T-helper 22 cell (primary cell): ENCODE results near the gene DBR1.

Experiments
- DNase-seq: peaks from one replicate; pipeline ENCODE4 v3.0.0-alpha.2; 2020; ENCODE audit warnings: low read depth

DBR1 gene, protein sequence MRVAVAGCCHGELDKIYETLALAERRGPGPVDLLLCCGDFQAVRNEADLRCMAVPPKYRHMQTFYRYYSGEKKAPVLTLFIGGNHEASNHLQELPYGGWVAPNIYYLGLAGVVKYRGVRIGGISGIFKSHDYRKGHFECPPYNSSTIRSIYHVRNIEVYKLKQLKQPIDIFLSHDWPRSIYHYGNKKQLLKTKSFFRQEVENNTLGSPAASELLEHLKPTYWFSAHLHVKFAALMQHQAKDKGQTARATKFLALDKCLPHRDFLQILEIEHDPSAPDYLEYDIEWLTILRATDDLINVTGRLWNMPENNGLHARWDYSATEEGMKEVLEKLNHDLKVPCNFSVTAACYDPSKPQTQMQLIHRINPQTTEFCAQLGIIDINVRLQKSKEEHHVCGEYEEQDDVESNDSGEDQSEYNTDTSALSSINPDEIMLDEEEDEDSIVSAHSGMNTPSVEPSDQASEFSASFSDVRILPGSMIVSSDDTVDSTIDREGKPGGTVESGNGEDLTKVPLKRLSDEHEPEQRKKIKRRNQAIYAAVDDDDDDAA

GRCh38 chr3:138174421-138175131 is at the start of gene DBR1:
Gene DBR1, minus strand, starts transcription at chr3:138174921. Its CDS starts 126 bp downstream, at chr3:138174795.
- peak; percentile 58 for DNase-seq

- DNase-seq, result no peak
Measured at GRCh38 chr3:138222942-138223287, 48.2 kb upstream of the DBR1 start.

GRCh38 chr3:138222131-138222941 is 47.6 kb upstream of the DBR1 start:
- DNase-seq, result no peak

DNA sequence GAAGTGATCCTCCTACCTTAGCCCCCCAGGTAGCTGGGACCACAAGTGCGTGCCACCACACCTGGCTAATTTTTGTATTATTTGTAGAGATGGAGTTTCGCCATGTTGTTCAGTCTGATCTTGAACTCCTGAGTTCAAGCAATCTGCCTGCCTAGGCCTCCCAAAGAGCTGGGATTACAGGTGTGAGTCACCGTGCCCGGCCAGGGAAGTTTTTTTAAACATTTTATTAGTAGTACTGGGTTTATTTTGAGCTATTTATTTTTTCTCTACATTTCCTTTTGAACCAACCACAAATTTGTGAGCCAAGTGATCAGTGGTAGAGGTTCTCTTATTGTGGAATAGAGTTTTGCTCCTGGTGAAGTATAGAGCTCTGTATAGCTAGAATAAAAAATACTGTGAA is 46.1 kb upstream of the DBR1 start:
- DNase-seq, result no peak

GRCh38 chr3:138220242-138220641 is 45.5 kb upstream of the DBR1 start:
- no peak for DNase-seq

DNA sequence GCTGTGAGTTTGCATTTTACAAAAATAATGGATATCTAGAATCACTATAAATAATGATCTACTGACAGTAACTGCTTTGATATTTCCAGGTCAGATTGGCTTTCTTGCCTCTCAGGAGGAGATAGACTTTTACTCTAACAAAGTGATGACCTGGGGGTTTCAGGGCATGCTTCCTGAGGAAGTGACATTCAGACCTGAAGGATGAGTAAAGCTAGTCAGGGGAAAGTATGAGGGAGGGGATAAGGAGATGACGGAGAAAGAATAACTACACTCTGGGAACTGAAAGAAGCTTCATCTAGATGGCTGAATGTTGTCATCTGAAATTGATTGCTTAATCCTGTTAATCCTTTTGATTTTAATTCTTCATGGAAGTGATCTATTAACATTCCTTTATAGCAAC is 44.5 kb upstream of the DBR1 start:
- no peak for DNase-seq

GRCh38 chr3:138213398-138214085 is 38.8 kb upstream of the DBR1 start:
- DNase-seq, result no peak

DNA sequence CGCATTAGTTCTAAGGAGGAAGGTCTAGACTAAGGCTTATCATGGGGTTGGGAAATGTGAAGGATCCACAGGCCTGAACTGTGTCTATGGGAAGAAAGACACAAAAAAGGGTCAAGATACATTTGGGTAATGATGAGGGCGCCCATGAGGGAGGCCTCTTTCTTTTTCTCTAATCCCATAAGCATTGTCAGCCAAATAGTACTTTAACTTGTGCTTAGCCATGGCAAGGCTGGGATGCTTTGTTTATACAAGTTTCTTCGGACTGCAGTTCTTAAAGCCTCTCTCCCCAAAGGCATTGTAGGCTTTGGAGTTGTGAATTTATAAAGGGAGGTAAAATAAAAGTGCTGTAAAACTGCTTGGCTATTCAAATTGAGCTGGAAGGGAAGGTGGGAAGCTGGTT is 35.8 kb upstream of the DBR1 start:
- no peak for DNase-seq

GRCh38 chr3:138206196-138206595 is 31.5 kb upstream of the DBR1 start:
- no peak for DNase-seq

DNA sequence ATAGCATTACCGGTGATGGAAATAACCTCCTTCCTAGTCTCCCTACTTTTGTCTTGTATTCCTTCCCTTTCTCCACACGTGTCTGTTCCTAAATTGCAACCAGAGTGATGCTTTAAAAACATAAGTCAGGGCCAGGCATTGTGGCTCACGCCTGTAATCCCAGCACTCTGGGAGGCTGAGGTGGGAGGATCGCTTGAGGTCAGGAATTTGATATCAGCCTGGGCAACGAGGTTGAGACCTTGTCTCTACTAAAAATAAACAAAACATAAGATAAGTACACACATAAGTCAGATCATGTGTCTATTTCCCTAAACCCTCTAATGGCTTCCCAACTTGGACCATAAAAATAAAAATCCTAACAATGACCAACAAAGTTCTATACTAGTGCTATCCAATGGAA is 30.8 kb upstream of the DBR1 start:
- DNase-seq, result no peak

- DNase-seq, result no peak
Measured at GRCh38 chr3:138203938-138204337, 29.2 kb upstream of the DBR1 start.

GRCh38 chr3:138202945-138203701 is 28.4 kb upstream of the DBR1 start:
- DNase-seq, result no peak

GRCh38 chr3:138200424-138200823 is 25.7 kb upstream of the DBR1 start:
- no peak for DNase-seq

DNA sequence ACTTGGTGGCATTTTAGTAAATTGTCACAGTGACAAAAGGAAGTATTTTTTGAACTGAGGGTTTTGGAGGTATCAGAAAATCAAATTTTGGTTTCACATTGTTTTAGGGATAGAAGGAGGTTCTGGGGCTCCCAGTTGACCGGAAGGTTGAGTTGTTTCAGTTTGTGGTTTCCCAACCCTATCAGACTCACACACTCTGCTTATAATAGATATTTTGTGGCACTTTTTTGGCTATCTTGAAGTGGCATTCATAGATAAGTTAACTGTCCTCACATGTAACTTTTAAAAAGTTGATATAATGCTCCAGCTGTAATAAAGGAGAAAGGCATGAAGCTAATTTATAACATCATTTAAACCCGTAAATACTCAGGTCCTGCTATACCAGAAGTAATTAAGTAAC is 25.1 kb upstream of the DBR1 start:
- no peak for DNase-seq

DNA sequence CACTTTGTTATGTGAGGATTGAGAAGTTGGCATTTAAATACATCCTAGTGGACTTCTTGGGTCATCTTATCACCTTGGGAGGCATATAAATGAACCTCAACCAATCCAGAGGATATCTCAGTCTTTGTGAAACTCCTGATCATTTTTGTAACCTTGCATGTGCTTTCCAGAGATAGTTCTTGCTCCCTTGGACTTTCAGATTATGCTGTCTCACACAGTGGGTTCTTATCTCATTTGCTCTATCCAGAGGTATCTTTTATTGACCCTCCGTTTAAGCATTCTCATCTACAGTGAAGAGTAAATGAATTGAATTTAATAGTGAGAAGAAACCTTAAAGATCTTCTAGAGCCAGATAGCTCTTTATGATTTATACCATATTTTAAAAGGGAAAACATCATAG is 22.8 kb upstream of the DBR1 start:
- no peak for DNase-seq

DNA sequence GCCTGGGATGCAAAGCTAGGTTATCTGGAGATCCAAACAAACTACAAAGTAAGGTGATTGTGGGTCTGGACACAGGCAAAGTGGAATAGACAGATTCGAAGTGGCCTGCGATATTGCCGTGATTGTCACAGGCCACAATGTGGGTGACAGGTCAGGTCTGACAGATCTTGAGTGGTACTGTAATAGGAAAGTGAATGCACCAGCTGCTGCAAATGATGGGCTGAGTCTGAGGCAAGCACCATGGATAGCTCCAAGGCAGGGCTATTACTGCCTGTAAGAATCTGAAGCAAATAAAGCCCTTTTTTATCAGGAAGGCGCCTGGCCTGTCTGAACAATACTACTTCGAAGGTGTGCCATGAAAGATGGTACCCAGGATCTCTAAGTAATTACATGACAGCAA is 22.3 kb upstream of the DBR1 start:
- DNase-seq, result no peak

- no peak for DNase-seq
Measured at GRCh38 chr3:138196023-138196422, 21.3 kb upstream of the DBR1 start.

DNA sequence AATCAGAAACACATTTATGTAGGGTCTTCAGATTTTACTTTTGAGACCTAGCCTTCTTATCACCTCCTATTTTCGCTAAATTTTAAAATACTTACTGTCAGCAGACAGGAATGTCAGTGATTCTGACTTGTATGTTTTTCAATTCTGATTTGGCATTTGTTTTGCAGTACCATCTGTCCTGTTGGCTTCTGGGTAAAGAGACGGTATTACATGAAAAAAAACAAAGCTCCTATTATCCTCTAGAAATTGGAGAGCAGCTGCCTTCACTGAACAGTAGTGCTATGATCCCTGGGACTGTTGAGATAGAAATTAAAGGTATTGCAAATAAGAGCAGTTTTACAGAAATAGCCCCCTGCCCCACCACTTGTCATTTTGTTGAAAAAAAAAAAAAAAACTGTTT is 20.8 kb upstream of the DBR1 start:
- DNase-seq, result no peak

GRCh38 chr3:138188013-138188730 is 13.5 kb upstream of the DBR1 start:
- DNase-seq, result peak; percentile 9

GRCh38 chr3:138187296-138188012 is 12.7 kb upstream of the DBR1 start, which contains the start of gene ARMC8:
Gene ARMC8, plus strand, starts transcription at chr3:138187301. Its CDS starts 254 bp downstream, at chr3:138187555.
- DNase-seq, result peak; percentile 41
